GM18508 (cell line): Measurements from ENCODE around the gene SIRT4.

Source experiments
- ATAC-seq: cut with Tn5 transposase; IDR thresholded peaks from one replicate; pipeline ENCODE4 v1.9.1; 2021; ENCODE audit warnings: moderate number of reproducible peaks; ENCODE audit not compliant: insufficient read depth, unreplicated experiment

SIRT4 gene

DNA sequence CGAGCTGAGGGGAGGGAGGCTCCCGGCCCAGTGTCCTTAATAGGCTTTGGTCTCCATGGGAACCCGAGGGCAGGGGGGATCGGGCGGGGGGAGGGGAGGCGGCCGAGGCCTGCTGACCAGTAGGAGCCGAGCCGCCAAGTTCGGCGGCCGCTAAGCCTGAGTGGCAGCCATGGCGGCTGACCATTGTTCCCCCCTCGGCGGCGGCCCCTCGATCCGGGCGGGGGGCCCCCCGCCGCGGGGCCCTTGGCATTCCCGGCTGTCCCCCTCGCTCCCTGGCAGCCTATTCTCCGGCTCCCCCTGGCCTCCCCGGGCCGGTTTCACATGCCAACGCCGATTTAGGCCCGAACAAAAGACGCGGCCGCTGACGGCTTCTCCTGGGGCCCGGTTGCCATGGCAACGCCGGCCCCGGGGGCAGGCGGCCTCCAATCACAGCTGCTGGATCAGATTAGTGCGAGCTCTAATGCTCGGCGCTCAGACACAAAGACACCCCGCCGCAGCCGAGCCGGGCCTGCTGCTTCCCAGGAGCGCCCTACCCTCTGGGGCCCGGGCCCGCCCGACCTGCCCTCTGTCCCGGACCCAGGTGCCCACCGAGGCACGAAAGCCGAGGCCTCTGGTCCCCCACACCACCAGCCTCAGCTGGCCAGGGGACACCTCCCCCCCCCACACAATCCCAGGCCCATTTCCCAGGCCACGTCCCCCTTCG lies 59.5 kb downstream of the SIRT4 start:
- ATAC-seq: no peak
